IMR-90 (cell line): ENCODE measurements around the gene OR13J1. TPM values are rescaled to one million over a fixed set of nuclear protein-coding genes. Genes with fewer than 3 reads are reported as not detected.

Experiments
- ATAC-seq: fragments of 200-7000 bp; cut with Tn5 transposase; 2 replicates; pipeline ENCODE4 v1.9.1; 2020; ENCODE audit warnings: low read depth, mild to moderate bottlenecking, moderate library complexity
- BruUV-seq: library from RNA; stranded (reverse); fragments of 400-500 nt; replicated peaks from 2 replicates; lab custom pipeline; 2021; lab: Mats Ljungman, UMichigan
- CTCF ChIA-PET: fragments of 300-600 bp; formaldehyde crosslinking; extraction: SDS; loops from one replicate; lab custom pipeline; 2021; ENCODE audit warnings: antibody characterized with exemption; lab: Yijun Ruan, JAX
- POLR2A ChIA-PET: fragments of 300-600 bp; sonication (Branson Sonifier 250); formaldehyde crosslinking; loops from one replicate; lab custom pipeline; 2022; ENCODE audit warnings: antibody characterized with exemption; ENCODE audit not compliant: unreplicated experiment; lab: Charles Lee
- DNase-seq: peaks from one replicate; pipeline ENCODE4 v3.0.0; 2013
- H2AFZ ChIP-seq: replicated peaks from 2 replicates; pipeline ENCODE3; 2013; ENCODE audit warnings: low read length, mild to moderate bottlenecking; ENCODE audit not compliant: poor library complexity
- H2AK5ac ChIP-seq: 2 replicates; pipeline ENCODE4 v1.6.1; 2013; ENCODE audit warnings: low read depth, low read length, inconsistent platforms
- H2AK9ac ChIP-seq: replicated peaks from 2 replicates; pipeline ENCODE3; 2013; ENCODE audit warnings: mild to moderate bottlenecking, low read depth, low read length, moderate library complexity; ENCODE audit not compliant: poor library complexity
- H2BK120ac ChIP-seq: 2 replicates; pipeline ENCODE4 v1.6.1; 2013; ENCODE audit warnings: low read depth, low read length, inconsistent platforms
- H2BK15ac ChIP-seq: 3 replicates; pipeline ENCODE4 v1.6.1; 2013; ENCODE audit warnings: low read depth, low read length, inconsistent platforms
- H2BK20ac ChIP-seq: 2 replicates; pipeline ENCODE4 v1.6.1; 2013; ENCODE audit warnings: low read depth, mild to moderate bottlenecking, inconsistent platforms, low read length, moderate library complexity
- H2BK5ac ChIP-seq: 2 replicates; pipeline ENCODE4 v1.6.1; 2013; ENCODE audit warnings: mild to moderate bottlenecking, low read depth, low read length, inconsistent platforms; ENCODE audit not compliant: poor library complexity, severe bottlenecking
- H3K14ac ChIP-seq: replicated peaks from 2 replicates; pipeline ENCODE4 v1.6.1; 2013; ENCODE audit warnings: low read depth, low read length, inconsistent platforms
- H3K18ac ChIP-seq: 2 replicates; pipeline ENCODE4 v1.6.1; 2013; ENCODE audit warnings: low read depth, low read length, control low read depth
- H3K23ac ChIP-seq: 2 replicates; pipeline ENCODE4 v1.6.1; 2013; ENCODE audit warnings: low read depth, low read length, inconsistent platforms
- H3K27ac ChIP-seq: 2 replicates; pipeline ENCODE4 v1.5.1; 2013; ENCODE audit warnings: mild to moderate bottlenecking, control low read depth, low read length; ENCODE audit not compliant: insufficient read depth
- H3K27me3 ChIP-seq: 2 replicates; pipeline ENCODE4 v1.6.1; 2013; ENCODE audit warnings: low read length; ENCODE audit not compliant: control insufficient read depth, insufficient read depth
- H3K36me3 ChIP-seq: 2 replicates; pipeline ENCODE4 v1.6.1; 2013; ENCODE audit warnings: low read length, mixed read lengths; ENCODE audit not compliant: control insufficient read depth, insufficient read depth
- H3K4ac ChIP-seq: 2 replicates; pipeline ENCODE4 v1.6.1; 2013; ENCODE audit warnings: low read depth, low read length, inconsistent platforms
- H3K4me1 ChIP-seq: 2 replicates; pipeline ENCODE4 v1.6.1; 2013; ENCODE audit warnings: low read length, mixed read lengths; ENCODE audit not compliant: control insufficient read depth, insufficient read depth
- H3K4me2 ChIP-seq: 2 replicates; pipeline ENCODE4 v1.6.1; 2013; ENCODE audit warnings: low read depth, mild to moderate bottlenecking, control low read depth, low read length, moderate library complexity
- H3K4me3 ChIP-seq: 2 replicates; pipeline ENCODE4 v1.5.1; 2013; ENCODE audit warnings: low read depth, mild to moderate bottlenecking, control low read depth, low read length, moderate library complexity; ENCODE audit not compliant: insufficient read depth
- H3K56ac ChIP-seq: 2 replicates; pipeline ENCODE4 v1.6.1; 2013; ENCODE audit warnings: low read length, inconsistent platforms; ENCODE audit not compliant: insufficient read depth; ENCODE audit errors: extremely low read depth
- H3K79me1 ChIP-seq, 2 experiments: 2 replicates each; pipeline ENCODE4 v1.6.1; 2013; ENCODE audit warnings: low read length in 2 of 2, inconsistent platforms in 1 of 2, low read depth in 1 of 2
- H3K9ac ChIP-seq: 2 replicates; pipeline ENCODE4 v1.6.1; 2013; ENCODE audit warnings: low read depth, low read length, control low read depth
- H3K9me1 ChIP-seq: 2 replicates; pipeline ENCODE4 v1.6.1; 2013; ENCODE audit warnings: low read length, inconsistent platforms; ENCODE audit not compliant: insufficient read depth
- H3K9me3 ChIP-seq: 2 replicates; pipeline ENCODE4 v1.6.1; 2013; ENCODE audit warnings: low read length; ENCODE audit not compliant: control insufficient read depth, insufficient read depth
- H4K20me1 ChIP-seq: 2 replicates; pipeline ENCODE4 v1.6.1; 2013; ENCODE audit warnings: low read length, inconsistent platforms; ENCODE audit not compliant: insufficient read depth
- H4K5ac ChIP-seq: 2 replicates; pipeline ENCODE4 v1.6.1; 2013; ENCODE audit warnings: mild to moderate bottlenecking, low read depth, low read length, control low read depth
- H4K8ac ChIP-seq, 2 experiments: 2 replicates each; pipeline ENCODE4 v1.6.1; 2013; ENCODE audit warnings: low read depth in 2 of 2, low read length in 2 of 2, control low read depth in 1 of 2, inconsistent platforms in 1 of 2
- H4K91ac ChIP-seq: 2 replicates; pipeline ENCODE4 v1.6.1; 2013; ENCODE audit warnings: low read depth, low read length, inconsistent platforms; ENCODE audit not compliant: insufficient read depth
- CHD1 ChIP-seq: IDR thresholded peaks from 2 replicates; pipeline ENCODE4 v1.6.1; 2012; ENCODE audit warnings: low read depth, low read length, improper control_type of control experiment
- FOS ChIP-seq: fragments of 150-350 bp; IDR thresholded peaks from 2 replicates; pipeline ENCODE4 v1.6.1; 2016; ENCODE audit warnings: low read depth, low read length
- MAFK ChIP-seq: IDR thresholded peaks from 2 replicates; pipeline ENCODE4 v1.6.1; 2012; ENCODE audit warnings: low read depth, low read length, improper control_type of control experiment
- MAZ ChIP-seq: IDR thresholded peaks from 2 replicates; pipeline ENCODE4 v1.6.1; 2012; ENCODE audit warnings: low read depth, mild to moderate bottlenecking, low read length, improper control_type of control experiment, moderate library complexity, borderline replicate concordance
- POLR2A ChIP-seq: IDR thresholded peaks from 2 replicates; pipeline ENCODE4 v1.6.1; 2012; ENCODE audit warnings: mild to moderate bottlenecking, low read depth, low read length
- RAD21 ChIP-seq: IDR thresholded peaks from 2 replicates; pipeline ENCODE4 v1.6.1; 2012; ENCODE audit warnings: low read length, improper control_type of control experiment
- RCOR1 ChIP-seq: IDR thresholded peaks from 2 replicates; pipeline ENCODE4 v1.6.1; 2012; ENCODE audit warnings: mild to moderate bottlenecking, low read length, improper control_type of control experiment; ENCODE audit not compliant: insufficient replicate concordance
- RFX5 ChIP-seq: IDR thresholded peaks from 2 replicates; pipeline ENCODE4 v1.8.0; 2012; ENCODE audit warnings: low read depth, mild to moderate bottlenecking, low read length, moderate library complexity
- SMC3 ChIP-seq: fragments of 150-350 bp; IDR thresholded peaks from 2 replicates; pipeline ENCODE4 v1.6.1; 2016; ENCODE audit warnings: low read depth, mild to moderate bottlenecking, antibody characterized with exemption, low read length, moderate library complexity
- WGBS, 2 experiments: methylation state at CpG; one replicate each; pipeline versions ENCODE4 v1.1.5 to v1.1.7; 2013; ENCODE audit warnings: missing lambda C conversion rate in 2 of 2; ENCODE audit not compliant: insufficient read length in 1 of 2; ENCODE audit errors: extremely low coverage in 2 of 2; 5-methylcytosine and 5-hydroxymethylcytosine counted together
- dilution Hi-C: fragments of 300-500 bp; cut with HindIII; formaldehyde crosslinking; loops from one replicate; pipeline ENCODE4 v1.14.3; 2018; ENCODE audit warnings: low sequenced_read_pairs; ENCODE audit not compliant: unreplicated experiment
- in situ Hi-C: fragments of 300-500 bp; cut with MboI; formaldehyde crosslinking; loops from 3 replicates; pipeline ENCODE4 v1.14.3; 2019; ENCODE audit warnings: low sequenced_read_pairs, inconsistent platforms, mixed read lengths
- intact Hi-C: fragments of 100-400 bp; cut with micrococcal nuclease; formaldehyde crosslinking; loops from 2 replicates; pipeline ENCODE4 v1.10.0; 2022
- polyA plus RNA-seq, 3 experiments: library from polyadenylated mRNA; depleted of rRNA; stranded (reverse); fragments of >200 nt; gene quantifications; 2 replicates each; pipeline ENCODE4 v1.2.3, GENCODE V29; 2012; ENCODE audit warnings: low replicate concordance in 1 of 3
- total RNA-seq: library from RNA; depleted of rRNA; stranded (reverse); fragments of >200 nt; gene quantifications from 2 replicates; pipeline ENCODE4 v1.2.3, GENCODE V29; 2012
- TF ChIP-seq, protein P1 (sequence below): conservative IDR thresholded peaks from 2 replicates; pipeline ENCODE4 v1.5.1; 2012; ENCODE audit warnings: mild to moderate bottlenecking, low read depth, low read length, improper control_type of control experiment
- TF ChIP-seq, protein P2 (sequence below): fragments of 150-350 bp; IDR thresholded peaks from 2 replicates; pipeline ENCODE4 v1.6.1; 2017; ENCODE audit warnings: mild to moderate bottlenecking, antibody characterized with exemption, low read length, low read depth

Gene OR13J1
- total and polyA plus RNA-seq, 2 of the 4 experiments (the other 2 are of a cell fraction): not detected

DNA sequence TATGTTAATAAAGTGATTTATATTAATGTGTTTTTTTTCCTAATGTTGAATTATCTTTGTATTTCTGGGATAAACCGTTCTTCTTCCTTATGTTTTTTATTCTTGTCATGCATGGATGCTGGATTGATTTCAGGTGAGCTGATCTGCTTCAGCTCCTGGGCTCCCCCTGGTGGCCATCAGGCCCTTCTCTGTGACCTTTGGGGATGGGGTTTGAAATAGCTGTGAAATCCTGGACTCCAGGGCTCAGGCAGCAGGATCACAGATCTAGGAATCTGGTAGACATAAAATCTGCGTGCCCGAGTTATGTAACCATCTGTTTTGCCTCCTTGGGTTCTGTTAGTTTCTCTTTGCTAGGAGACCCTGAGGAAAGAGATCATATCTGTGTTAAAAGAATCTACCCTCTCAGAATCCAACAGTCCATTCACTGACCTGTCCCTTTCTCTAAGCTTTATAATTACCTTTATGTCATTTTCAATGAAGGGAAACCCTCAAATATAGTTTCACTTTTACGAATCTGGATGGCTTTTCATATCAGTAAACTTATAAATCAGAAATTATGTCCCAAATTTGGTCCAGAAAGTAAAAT is 12.2 kb upstream of the OR13J1 start:
- Histone ChIP-seq H3K9me3 (peaks cover 3% of the 10 kb centered on the region; the same call in 1 of the 2 replicates), H3K56ac (no peak overlapping the region), H3K9me1 (no peaks in the 10 kb centered on the region), H2BK120ac (no peak overlapping the region), H4K20me1 (no peaks in the 10 kb centered on the region), H3K79me1 (no peaks in the 10 kb centered on the region), H2AK9ac (no peak overlapping the region), H2AK5ac (no peak overlapping the region), H3K18ac (no peak overlapping the region), H3K27me3 (peaks cover 5% of the 10 kb centered on the region), H2BK5ac (no peak overlapping the region), H3K4me2 (no peak overlapping the region), H4K91ac (no peak overlapping the region), H3K27ac (no peak overlapping the region), H4K5ac (no peak overlapping the region), H3K14ac (no peak overlapping the region), H3K9ac (no peak overlapping the region), H3K23ac (no peak overlapping the region), H2BK20ac (no peak overlapping the region), H4K8ac (no peak overlapping the region), H3K4me3 (no peak overlapping the region), H2AFZ (no peak overlapping the region), H3K36me3 (no peaks in the 10 kb centered on the region), H2BK15ac (no peak overlapping the region), H3K4ac (no peak overlapping the region), H3K4me1 (no peaks in the 10 kb centered on the region)
- ATAC-seq: peak; percentile 94
- no TSS peak for BruUV-seq
- intact Hi-C loops: loop anchor here (1.0 kb wide), 2 partner anchors 56 to 92 kb away; no protein-coding TSS in a partner anchor
- in situ Hi-C loops: loop anchor here (5.0 to 10.0 kb wide), 2 partner anchors 62 to 105 kb away; no protein-coding TSS in a partner anchor
- dilution Hi-C loops: no loop called here
- TF ChIP-seq MAFK (no peak), POLR2A (no peak), SMC3 (peak; percentile 98), MAZ (no peak), FOS (no peak), CHD1 (no peak), RAD21 (peak; percentile 88), RCOR1 (no peak), RFX5 (no peak)
- TF ChIP-seq, protein P1, sequence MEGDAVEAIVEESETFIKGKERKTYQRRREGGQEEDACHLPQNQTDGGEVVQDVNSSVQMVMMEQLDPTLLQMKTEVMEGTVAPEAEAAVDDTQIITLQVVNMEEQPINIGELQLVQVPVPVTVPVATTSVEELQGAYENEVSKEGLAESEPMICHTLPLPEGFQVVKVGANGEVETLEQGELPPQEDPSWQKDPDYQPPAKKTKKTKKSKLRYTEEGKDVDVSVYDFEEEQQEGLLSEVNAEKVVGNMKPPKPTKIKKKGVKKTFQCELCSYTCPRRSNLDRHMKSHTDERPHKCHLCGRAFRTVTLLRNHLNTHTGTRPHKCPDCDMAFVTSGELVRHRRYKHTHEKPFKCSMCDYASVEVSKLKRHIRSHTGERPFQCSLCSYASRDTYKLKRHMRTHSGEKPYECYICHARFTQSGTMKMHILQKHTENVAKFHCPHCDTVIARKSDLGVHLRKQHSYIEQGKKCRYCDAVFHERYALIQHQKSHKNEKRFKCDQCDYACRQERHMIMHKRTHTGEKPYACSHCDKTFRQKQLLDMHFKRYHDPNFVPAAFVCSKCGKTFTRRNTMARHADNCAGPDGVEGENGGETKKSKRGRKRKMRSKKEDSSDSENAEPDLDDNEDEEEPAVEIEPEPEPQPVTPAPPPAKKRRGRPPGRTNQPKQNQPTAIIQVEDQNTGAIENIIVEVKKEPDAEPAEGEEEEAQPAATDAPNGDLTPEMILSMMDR: peak; percentile 93
- TF ChIP-seq, protein P2, sequence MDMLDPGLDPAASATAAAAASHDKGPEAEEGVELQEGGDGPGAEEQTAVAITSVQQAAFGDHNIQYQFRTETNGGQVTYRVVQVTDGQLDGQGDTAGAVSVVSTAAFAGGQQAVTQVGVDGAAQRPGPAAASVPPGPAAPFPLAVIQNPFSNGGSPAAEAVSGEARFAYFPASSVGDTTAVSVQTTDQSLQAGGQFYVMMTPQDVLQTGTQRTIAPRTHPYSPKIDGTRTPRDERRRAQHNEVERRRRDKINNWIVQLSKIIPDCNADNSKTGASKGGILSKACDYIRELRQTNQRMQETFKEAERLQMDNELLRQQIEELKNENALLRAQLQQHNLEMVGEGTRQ: no peak
- WGBS, 2 experiments: no CpG with 5 or more reads among the region's 4 CpGs
- POLR2A ChIA-PET: interaction anchor here (1.2 kb wide), 1 partner anchor 92 kb away, joined by 3 read pairs; no protein-coding TSS in a partner anchor
- peak; percentile 71 for DNase-seq
- CTCF ChIA-PET: interaction anchor here (0.6 to 1.7 kb wide), 14 partner anchors 9 to 607 kb away, joined by 3 to 37 read pairs (median 3); partner anchors contain the start of genes FAM221B, NPR2, OR13J1 and TMEM8B
